Caki2 (cell line): ENCODE measurements around the gene PKMYT1. TPM values are rescaled to one million over a fixed set of nuclear protein-coding genes. Genes with fewer than 3 reads are reported as not detected.

ENCODE experiments used
- DNase-seq: peaks from one replicate; pipeline ENCODE4 v3.0.0-alpha.2; 2015; ENCODE audit warnings: low read depth
- in situ Hi-C: cut with HindIII; loops from 2 replicates; pipeline ENCODE4 v1.10.0; 2016; ENCODE audit warnings: low sequenced_read_pairs, low pct_unique_long_range_greater_than_20kb, mixed read lengths
- total RNA-seq: library from RNA; depleted of rRNA; stranded (reverse); fragments of >200 nt; shearing (Covaris generic); gene quantifications from 2 replicates; pipeline ENCODE4 v1.2.3, GENCODE V29; 2014; ENCODE audit warnings: low replicate concordance

PKMYT1 gene
- total RNA-seq, 1 experiment from 2014 or later = 39.1 TPM

DNA sequence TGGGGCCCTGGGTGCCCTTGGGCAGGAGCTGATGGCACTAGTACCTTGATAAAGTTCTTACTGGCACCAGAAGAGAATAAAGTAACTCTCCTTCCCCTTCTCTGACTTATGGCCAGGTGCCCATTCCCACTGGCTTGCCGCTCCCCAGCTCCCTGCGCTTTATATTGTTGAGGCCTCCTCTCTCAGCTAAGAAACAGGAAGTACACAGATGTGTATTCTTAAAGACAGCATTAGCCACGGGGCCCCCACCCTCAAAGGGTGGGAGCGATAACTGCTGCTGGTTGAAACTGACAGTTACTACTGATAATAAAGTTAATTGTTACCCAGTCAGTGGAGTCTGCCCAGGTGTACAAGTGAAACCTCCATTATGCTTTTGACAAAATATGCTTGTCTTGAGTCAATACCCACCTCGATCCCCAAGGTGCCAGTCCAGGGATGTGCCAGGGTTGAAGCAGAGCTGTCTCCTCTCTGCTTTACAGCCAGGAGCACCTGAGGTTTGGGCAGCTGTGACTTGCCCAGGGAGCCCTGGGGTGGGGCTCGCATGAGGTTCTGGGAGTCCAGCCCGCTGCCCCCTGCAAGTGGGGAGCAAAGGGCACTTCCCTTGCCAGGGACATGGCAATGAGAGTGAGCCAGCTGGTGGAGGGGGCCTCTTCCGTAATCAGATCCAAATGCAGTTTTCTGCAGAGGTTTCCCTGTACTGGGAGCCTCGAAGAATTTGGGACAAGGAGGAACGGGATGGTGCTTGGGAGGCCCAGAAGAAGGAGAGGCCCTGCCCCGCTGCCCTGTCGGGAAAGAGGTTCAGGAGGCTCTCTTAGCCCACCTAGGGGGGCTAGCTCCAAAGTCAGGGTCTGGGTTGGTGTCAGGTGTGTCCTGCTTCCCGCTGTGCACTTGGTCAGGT is 27.1 kb upstream of the PKMYT1 start:
- DNase-seq = no peak
- in situ Hi-C loops = no loop called here

DNA sequence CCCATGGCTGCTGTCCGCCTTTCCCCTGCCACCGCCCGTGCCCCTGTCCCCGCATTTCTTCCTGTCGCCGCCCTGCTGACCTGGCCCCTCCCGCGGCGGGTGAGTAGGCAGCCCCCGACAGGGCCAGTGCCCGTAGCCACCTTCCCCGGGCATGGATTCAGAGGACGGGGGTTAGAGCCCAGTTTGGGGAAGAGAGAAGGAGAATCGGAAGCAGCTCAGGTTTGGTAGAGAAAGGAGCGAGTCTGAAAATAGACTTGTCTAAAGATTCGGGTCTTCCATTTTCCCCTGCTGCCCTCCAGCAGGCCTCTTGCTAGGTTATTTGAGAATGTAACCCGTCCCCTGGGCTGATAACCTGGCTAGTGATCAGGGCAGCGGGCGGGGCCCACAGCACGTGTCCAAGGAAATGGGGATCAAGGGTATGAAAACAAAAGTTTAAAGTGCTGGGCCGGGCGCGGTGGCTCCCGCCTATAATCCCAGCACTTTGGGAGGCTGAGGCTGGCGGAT is 24.6 kb upstream of the PKMYT1 start:
- peak; percentile 72 for DNase-seq
- in situ Hi-C loops = no loop called here

DNA sequence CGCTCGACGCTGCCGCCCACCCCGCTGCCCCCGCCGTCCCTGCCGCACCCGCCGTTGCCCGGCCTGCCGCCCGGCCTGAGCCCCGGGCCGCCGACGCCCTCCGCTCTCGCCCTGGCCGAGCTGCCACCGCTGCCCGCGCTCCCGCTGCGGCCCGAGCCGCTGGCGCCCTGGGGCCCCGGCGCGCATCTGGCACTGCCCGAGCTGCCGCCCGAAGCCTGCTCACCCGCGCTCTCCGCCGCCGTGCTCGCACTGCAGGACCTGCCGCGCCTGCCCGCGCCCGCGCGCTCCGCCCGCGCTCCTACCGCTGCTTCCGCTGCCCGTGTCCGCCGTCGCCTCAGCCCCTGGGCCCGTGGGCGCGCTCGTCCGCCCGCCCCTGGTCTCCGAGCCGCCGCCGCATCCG is 24.1 kb upstream of the PKMYT1 start:
- no peak for DNase-seq
- in situ Hi-C loops = no loop called here

DNA sequence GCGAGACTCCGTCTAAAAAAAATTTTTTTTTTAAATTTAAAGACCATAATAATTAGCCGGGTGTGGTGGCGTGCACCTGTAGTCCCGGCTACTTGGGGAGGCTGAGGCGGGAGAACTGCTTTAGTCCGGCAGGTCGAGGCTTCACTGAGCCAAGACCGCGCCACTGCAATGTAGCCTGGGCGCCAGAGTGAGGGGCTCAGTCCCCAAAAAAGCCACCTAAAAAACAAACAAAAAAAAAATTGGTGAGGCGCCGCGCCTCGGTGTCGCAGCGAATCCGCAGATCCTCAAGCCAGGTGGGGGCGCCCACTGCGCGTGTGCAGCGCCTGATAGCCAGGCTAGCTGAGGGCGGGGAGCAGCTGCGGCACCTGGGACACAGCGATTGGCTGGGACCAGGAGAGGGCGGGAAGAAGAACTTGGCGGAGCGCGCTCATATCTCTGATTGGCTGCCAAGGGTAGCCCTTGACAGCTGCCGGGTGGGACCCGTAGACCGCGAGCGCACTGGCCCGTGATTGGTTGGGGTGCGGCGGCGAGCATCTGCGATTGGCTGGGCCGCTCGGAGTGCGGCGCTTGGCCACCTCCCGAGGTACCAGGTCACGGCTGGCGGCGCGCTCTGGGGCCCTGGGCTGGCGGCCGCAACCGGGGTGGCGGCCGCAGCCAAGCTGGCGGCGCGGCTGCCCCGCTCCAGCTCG is 23.5 kb upstream of the PKMYT1 start:
- peak; percentile 100 for DNase-seq
- in situ Hi-C loops = no loop called here

DNA sequence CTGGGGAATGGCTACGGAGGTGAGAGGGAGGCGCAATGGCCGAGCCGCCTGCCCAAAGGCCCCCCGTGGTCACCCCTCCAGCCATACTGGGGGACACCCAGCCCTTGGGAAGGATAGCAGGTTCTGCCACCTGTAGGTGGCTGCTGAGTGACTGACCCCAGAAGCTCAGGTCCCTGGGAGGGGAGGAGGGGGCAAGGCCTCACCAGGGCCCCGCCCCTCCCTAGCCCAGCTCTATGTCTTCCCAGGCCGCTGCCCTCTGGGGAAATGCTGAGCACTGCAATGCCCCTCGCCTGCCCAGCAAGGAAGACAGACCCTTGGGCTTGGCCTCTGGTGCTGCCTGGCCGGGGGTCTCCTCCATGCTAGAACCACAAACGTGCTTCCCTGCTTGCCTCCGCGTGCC is 21.1 kb upstream of the PKMYT1 start:
- in situ Hi-C loops = no loop called here
- DNase-seq = no peak

DNA sequence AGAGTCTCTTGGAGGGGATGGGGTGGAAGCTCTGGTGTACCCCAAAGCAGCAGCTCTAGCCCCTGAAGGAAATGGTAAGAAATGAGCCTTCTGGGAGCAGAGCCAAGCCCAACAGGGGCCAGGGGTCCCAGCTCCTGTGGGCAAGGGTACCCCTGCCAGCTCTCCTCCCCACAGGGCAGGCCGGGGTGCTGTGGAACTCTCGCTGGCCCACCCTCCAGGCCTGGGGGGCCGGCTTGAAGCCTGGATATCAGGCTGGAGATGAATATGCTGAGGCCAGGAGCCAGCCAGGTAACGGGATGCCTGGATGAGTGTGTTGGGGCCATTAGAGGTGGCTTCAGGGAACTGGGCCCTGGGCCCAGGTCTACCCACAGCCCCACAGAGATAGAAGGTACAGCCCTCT is 20.3 kb upstream of the PKMYT1 start:
- DNase-seq = no peak
- in situ Hi-C loops = no loop called here

DNA sequence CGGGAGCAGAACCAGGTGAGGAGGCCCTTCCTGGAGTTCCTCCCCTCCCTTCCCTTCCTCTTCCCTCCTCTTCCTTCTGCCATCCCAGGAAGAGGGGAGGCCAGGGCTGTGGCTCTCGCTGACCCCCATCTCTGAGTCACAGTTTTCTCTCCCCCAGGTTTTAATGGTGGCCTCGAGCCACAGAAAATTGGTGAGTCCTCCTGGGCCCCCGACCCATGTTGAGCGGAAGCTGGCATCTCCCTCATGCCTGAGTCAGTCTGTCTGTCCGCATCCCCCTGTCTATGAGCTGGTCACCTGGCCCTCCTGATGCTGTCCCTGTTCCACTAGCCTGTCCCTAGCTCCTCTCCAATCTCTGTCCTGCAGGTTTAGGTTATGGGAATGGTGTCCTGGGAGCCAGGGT is 19.7 kb upstream of the PKMYT1 start:
- in situ Hi-C loops = no loop called here
- no peak for DNase-seq

DNA sequence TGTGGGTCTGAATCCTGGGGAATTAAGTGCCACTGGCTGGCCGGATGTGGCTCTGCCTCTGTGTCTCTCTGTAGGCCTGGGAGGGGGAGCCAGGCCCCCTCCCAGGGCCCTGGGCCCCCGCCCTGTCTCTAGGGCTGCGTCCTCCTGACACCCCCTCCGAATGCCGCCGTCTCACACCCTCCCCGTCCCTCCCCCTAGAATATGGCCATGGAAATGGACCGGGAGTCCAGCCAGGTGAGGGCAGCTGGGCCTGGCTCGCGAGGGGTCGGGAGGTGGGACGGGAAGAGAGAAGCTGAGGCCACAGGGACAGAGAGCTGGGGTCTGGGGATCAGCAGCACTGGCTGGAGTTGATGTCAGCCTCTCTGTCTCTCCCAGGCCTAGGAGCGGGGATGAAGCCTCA is 16.1 kb upstream of the PKMYT1 start:
- no peak for DNase-seq
- in situ Hi-C loops = no loop called here

DNA sequence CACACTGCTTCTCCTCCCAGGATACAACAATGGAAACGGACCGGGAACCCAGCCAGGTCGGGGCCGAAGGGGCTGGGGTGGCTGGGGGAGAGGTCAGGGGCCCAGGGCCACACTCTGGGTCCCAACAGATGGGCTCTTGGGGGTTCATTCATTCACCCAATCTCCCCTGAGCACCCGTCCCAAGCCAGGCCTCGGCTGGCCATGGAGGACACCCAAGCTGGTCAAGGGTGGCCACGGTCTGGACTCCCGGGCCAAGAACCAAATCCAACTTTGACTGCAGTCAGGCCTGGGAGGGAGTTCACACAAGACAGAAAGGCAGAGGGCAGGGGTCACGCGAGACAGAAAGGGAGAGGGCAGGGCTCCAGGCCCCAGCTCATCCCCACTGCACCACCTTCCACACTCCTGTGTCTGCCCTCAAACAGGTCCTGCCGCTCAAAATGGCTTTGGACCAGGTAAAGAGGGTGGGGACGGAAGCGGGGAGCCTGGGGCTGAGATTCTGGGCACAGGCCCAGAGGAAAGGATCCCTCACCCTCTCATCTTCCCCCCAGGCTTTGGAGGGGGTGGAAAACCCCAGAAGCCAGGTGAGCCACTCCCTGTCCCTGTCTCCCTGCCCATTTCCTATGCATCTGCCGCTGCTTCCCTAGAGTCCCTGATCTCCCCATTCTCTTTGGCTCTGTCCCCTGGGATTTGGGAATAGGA is 12.3 kb upstream of the PKMYT1 start:
- no peak for DNase-seq
- in situ Hi-C loops = no loop called here

DNA sequence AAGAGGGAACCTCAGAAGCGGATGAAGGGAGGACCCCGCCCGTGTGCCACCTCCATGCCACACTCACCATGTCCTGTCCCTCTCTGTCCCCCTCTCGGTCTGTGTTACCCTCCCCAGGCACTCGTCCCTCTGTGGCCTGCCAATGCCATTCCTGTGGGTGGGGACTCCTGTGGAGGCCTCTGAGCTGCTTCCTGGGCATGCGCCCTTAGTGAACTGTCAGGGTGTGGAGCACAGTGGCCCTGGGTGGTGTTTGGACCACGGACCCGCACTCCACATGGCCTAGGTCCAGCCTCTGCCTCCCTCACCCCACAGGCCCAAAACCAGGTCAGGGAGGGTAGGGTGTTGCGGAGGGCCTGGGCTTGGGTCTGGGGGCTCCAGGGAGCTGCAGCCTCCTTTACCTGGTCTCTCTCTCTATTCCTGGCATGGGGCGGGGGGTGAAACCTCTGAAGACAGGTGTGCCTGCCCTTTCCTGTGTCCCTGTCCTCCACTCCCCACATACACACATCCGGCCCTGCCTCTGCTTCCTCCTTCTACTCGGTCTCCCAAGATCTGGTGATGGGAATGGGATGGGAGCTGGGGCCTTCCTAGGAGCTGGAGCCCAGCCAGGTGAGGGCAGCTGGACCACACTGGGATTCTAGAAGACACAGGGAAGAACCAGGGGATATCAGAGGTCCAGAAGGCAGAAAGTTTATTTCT is 11.5 kb upstream of the PKMYT1 start:
- no peak for DNase-seq
- in situ Hi-C loops = no loop called here

DNA sequence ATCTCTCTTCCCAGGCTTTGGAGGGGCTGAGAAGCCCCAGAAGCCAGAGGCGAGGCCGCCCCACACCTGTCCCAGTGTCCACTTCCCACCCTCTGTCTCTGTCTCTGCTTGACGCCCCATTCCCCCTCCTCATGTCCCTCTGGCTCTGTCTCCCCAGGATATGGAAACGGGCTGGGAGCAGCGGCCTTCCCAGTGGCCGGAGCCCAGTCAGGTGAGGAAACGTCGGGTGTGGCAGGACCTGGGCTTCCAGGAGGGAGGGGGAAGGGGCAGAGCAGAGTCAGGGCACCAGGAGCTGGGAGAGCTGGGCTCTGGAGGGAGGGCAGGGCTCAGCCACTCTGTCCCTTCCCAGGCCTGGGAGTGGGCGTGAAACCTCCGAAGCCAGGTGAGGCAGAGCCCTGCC is 10.6 kb upstream of the PKMYT1 start:
- DNase-seq = no peak

DNA sequence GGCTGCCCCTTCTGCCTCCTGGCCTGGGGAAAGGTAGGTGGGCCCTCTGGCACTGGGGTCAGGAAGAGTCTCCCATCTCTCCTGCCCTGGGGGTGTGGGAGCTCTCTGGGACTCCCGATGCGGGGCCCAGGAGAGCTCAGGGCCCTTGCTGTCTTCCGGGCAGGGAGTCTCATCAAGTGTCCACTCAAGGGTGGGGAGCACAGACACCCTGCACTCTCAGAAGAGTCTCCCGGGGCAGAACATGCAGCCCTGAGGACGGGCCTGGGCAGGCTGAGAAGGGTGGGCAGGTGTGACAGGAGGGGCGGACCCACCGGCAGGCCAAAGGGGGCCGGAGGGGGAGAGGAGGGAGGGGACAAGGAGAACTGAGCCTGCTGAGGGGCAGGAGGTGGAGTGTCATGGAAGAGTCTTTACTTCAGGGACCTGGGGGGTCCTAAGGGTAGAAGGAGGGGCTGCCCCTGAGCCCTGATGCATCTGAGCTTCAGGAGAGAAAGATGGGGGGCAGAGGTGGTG is 8.4 kb upstream of the PKMYT1 start:
- in situ Hi-C loops = no loop called here
- DNase-seq = no peak

More for the DNA sequence above, 10.6 kb upstream of the PKMYT1 start:
- in situ Hi-C loops = no loop called here

DNA sequence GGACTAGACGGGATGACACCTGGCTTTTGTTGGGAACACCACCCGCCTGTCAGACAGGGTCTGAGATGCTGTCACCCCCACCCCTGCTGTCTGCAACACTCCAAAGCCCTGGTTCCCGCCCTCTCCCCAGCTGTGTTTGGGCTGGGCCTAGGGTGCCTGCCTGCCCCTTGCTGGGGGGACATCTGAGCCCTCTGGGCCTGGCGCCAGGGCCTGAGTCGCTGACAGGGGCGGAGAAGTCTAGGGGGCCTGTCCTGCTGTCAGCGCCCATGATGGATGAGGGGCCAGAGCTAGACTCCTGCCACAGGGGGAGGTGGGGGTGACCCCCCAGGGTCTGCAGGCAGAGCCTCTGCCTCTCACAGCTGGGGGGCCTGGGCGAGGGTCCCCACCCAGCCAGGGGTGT is 7.6 kb upstream of the PKMYT1 start:
- no peak for DNase-seq

DNA sequence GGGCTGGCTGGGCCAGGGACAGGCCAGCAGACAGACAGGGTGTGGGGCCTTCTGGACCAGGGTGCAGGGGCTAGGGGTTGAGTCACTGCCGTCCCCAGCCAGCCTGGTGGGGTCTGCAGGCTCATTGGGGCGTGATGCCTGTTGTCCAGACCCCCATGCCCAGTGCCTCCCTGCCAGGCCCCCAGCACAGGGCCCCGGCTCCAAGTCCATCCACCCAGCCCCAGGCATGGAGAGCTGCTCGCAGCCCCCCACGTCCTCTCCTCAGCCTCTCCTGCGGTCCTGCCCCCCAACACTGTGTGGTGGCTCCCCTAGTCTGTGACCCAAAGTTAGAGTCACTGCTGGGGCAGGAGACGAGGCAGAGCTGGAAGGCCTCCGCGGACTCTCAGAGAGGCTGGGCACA is 7.0 kb upstream of the PKMYT1 start:
- in situ Hi-C loops = no loop called here
- no peak for DNase-seq

More for the DNA sequence above, 7.6 kb upstream of the PKMYT1 start:
- in situ Hi-C loops = no loop called here

DNA sequence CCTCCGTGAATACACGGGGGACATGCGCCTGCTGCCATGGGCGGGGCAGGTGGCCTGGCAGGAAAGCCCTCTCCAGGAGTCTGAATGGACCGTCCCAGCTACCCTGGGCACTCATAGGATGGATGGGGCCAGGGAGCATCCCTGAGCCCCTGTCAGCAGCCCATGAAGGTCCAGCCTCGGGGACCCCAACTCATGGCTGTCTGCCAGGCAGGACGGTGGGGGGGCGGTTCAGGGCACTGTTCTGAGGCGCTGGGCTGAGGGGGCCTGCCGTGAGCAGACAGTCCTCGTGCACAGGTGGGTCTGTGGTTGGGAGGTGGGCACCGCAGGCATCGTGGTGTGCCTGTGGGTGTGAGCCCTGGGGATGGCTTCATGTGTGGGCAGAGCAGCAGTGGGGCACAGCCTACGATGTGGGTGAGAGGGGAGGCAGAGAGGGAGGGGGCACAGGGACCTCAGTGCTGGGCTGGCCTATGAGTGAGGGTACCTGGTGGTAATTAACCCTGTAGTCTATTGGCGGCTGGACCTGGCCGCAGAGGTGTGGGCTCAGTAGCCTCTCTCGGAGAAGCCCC is 6.5 kb upstream of the PKMYT1 start:
- in situ Hi-C loops = no loop called here
- DNase-seq = no peak

DNA sequence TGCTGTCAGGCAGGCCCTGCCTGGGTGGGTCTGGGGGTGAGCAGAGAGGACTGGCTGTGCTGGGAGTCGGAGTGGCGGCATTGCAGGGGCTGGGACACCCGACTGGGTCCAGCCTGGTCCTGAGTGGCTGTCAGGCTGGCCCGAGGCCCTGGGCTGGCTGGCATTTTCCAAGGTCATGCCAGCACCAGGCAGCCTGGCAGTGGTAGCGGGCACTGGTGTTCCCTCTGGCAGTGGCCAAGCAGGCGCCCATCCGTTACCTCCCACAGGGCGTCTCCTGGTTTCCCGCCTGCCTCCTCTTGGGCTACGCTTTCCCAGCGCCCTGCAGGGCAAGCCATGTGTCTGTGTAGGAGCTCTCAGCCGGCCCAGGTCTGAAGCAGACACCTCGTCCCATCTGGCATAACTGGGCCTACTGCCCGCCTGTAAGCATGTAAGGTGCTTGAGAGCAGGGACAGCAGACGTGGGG is 5.7 kb upstream of the PKMYT1 start:
- in situ Hi-C loops = no loop called here
- DNase-seq = no peak

DNA sequence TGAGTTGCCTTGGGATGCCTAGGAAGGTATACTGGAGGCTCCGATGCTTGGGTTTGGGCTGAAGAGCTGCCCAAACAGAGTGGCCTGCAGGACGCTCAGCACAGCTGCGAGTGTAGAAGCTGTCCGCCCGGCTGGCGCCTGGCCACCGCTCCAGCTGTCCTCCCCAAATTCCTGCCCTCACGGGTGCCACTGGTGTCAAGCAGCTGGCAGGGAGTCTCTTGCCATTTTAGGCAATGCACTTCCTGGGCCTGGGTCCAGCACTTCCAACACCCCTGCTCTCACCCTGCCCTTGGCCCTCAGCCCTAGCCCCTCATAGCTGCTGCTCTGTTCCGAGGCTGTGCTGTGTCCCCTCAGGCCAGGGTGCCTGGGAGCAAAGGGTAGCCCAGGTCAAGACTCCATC is 5.2 kb upstream of the PKMYT1 start:
- in situ Hi-C loops = no loop called here

DNA sequence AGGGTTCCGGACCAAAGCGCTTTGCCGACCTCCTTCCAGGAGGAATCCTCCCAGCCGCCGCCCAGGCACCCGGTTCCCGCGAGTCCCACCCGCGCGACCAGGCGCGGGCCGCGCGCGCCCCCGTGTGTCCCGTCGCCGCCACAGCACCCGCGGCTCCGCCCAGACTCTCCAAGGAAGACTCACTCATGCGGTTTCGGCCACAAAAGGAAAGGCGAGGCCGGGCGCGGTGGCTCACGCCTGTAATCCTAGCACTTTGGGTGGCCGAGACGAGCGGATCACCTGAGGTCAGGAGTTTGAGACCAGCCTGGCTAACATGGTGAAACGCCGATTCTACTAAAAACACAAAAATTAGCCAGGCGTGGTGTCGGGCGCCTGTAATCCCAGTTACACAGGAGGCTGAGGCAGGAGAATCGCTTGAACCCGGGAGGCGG is 3.5 kb upstream of the PKMYT1 start:
- DNase-seq = peak; percentile 89
- in situ Hi-C loops = no loop called here

More for the DNA sequence above, 5.2 kb upstream of the PKMYT1 start:
- no peak for DNase-seq
